ENCODE results near the gene RAPSN.

GRCh38 chr11:47410370-47411264, 38.3 kb downstream of the RAPSN start:
- TF ChIP-seq, protein P1, sequence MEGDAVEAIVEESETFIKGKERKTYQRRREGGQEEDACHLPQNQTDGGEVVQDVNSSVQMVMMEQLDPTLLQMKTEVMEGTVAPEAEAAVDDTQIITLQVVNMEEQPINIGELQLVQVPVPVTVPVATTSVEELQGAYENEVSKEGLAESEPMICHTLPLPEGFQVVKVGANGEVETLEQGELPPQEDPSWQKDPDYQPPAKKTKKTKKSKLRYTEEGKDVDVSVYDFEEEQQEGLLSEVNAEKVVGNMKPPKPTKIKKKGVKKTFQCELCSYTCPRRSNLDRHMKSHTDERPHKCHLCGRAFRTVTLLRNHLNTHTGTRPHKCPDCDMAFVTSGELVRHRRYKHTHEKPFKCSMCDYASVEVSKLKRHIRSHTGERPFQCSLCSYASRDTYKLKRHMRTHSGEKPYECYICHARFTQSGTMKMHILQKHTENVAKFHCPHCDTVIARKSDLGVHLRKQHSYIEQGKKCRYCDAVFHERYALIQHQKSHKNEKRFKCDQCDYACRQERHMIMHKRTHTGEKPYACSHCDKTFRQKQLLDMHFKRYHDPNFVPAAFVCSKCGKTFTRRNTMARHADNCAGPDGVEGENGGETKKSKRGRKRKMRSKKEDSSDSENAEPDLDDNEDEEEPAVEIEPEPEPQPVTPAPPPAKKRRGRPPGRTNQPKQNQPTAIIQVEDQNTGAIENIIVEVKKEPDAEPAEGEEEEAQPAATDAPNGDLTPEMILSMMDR (IDR thresholded peaks at IDR 0.05): no peak
- TF ChIP-seq POLR2A (IDR thresholded peaks at IDR 0.05): no peak
